Activated T-cell treated with anti-CD3 and anti-CD28 coated beads for 24 hours (primary cell): ENCODE results near the gene CAPZA2.
"Not testable (repeated sequence)": the region's sequence is repeated elsewhere in the genome, so short reads cannot be mapped to it uniquely, and the experiment has no call there.

ENCODE experiments used
- DNase-seq: peaks from one replicate; pipeline ENCODE4 v3.0.0-alpha.2; 2020; ENCODE audit warnings: low read depth

The CAPZA2 gene

GRCh38 chr7:116953906-116954838, 91.8 kb downstream of the CAPZA2 start:
- no peak for DNase-seq

GRCh38 chr7:116955340-116955739, 93.0 kb downstream of the CAPZA2 start:
- DNase-seq = no peak

- no peak for DNase-seq
Observed at GRCh38 chr7:116955801-116956476, 93.6 kb downstream of the CAPZA2 start.

GRCh38 chr7:116956477-116956804, 94.1 kb downstream of the CAPZA2 start:
- no peak for DNase-seq

GRCh38 chr7:116957874-116958273, 95.5 kb downstream of the CAPZA2 start:
- no peak for DNase-seq

GRCh38 chr7:116961966-116962673, 99.7 kb downstream of the CAPZA2 start:
- not testable (repeated sequence) for DNase-seq

- DNase-seq = no peak
Observed at GRCh38 chr7:116963234-116963633, 100.8 kb downstream of the CAPZA2 start.

GRCh38 chr7:116966601-116967000, 104.2 kb downstream of the CAPZA2 start:
- DNase-seq = no peak

- DNase-seq = no peak
Observed at GRCh38 chr7:116967254-116967922, 105.0 kb downstream of the CAPZA2 start.

GRCh38 chr7:116967983-116968382, 105.6 kb downstream of the CAPZA2 start:
- DNase-seq = no peak

- DNase-seq = no peak
Observed at GRCh38 chr7:116968631-116969030, 106.2 kb downstream of the CAPZA2 start.

- no peak for DNase-seq
Observed at GRCh38 chr7:116969371-116969902, 107.0 kb downstream of the CAPZA2 start.

GRCh38 chr7:116970238-116970910, 108.0 kb downstream of the CAPZA2 start:
- DNase-seq = no peak

- DNase-seq = not testable (repeated sequence)
Observed at GRCh38 chr7:116971153-116971552, 108.8 kb downstream of the CAPZA2 start.
